HG02623 (cell line): ENCODE data around the gene ETV5.

Experiments
- ATAC-seq: cut with Tn5 transposase; IDR thresholded peaks from one replicate; pipeline ENCODE4 v1.9.1; 2021; ENCODE audit warnings: moderate library complexity; ENCODE audit not compliant: unreplicated experiment

The ETV5 gene

DNA sequence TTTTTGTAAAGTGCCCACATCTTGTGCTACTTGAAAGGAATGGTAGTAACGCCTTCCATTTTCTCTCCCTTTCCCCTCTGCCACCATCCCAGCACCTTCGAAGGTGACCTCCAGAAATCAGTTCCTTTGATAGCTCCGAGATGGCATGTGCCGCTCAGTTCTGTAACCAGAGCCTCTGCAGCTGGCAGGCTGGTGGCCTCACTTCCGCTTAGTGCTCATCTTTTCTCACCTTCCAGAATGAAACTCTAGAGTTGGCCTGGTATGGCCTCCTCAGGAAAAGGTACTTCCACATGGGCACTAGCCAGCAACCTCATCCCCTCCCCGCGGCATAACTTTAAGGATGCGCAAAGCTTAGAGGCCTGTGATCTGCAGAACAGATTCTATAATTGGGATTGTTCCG is 38.8 kb downstream of the ETV5 start:
- no peak for ATAC-seq

DNA sequence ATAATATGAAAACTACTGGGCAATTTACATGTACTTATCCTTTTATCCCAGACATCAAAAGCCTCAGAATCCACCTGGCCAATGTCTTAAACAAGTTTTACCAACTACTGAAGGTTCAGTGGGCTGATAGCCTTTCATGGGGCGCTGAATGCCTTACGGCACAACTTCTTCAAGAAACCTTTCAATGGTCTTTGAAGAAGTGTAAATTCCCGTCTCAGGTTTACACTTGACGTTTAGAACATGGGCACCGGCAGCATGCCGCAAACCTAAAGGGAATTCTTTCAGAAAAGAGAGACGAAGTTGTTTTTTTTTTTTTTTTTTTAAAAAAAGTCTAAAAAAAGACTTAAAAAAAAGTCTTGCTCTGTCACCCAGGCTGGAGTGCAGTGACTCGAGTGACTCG is 39.7 kb downstream of the ETV5 start:
- ATAC-seq, result no peak

GRCh38 chr3:186068243-186068552 is 40.7 kb downstream of the ETV5 start:
- ATAC-seq, result no peak

DNA sequence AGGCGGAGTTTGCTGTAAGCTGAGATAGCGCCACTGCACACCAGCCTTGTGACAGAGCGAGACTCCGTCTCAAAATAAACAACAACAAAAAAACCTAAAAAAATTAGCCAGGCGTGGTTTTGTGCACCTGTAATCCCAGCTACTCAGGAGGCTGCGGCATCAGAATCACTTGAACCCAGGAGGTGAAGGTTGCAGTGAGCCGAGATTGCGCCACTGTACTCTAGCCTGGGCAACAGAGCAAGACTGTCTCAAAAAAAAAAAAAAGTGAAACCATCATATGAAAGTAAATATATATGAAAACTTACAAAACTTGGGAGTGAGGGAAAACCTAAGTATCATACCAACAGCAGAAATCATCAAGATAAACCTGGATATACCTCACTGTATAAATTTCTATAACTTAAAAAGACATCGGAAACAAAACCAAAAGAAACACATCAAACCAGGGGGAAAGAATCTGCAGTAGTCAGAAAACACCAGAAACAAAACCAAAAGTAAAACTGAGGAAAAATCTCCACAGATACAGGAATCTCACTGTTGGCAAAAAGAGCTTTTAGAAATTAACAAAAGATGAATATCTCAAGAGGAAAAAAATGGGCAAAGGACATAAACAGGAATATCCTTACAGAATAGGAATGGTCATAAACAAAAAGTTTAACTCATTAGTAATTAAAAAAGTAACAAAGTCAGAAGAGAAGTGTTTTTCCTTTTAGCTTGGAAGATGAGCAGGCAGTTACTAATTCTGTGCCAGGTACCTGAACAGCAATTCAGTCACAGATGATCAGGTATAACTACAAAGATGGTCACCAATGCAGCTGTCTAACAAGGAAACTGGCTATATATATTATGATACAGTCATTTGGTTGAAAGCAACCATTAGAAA is 41.3 kb downstream of the ETV5 start:
- no peak for ATAC-seq

- ATAC-seq, result peak; percentile 82
Observed at GRCh38 chr3:186060222-186060621, 48.7 kb downstream of the ETV5 start.

- ATAC-seq, result no peak
Observed at GRCh38 chr3:186059192-186059591, 49.7 kb downstream of the ETV5 start.

- no peak for ATAC-seq
Observed at GRCh38 chr3:186058225-186058624, 50.7 kb downstream of the ETV5 start.

DNA sequence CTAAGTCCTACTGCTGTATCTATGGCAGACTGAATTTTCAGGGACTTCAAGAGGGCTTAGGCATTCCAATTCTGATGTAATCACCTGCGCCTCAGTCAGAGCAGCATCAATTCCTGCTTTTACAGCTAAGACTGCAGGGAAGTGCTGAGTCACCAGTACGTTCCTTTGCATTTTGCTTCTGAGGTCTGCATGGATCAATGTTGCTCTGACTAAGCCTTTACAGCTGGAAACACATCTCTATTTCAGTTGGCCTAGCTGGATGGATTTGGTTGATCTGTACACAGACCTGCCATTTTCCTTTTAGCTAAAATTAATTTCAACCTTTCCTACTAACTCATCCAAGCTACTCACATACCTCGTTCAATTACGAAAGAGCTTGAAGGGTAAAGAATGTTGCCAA is 51.3 kb downstream of the ETV5 start:
- ATAC-seq, result no peak

DNA sequence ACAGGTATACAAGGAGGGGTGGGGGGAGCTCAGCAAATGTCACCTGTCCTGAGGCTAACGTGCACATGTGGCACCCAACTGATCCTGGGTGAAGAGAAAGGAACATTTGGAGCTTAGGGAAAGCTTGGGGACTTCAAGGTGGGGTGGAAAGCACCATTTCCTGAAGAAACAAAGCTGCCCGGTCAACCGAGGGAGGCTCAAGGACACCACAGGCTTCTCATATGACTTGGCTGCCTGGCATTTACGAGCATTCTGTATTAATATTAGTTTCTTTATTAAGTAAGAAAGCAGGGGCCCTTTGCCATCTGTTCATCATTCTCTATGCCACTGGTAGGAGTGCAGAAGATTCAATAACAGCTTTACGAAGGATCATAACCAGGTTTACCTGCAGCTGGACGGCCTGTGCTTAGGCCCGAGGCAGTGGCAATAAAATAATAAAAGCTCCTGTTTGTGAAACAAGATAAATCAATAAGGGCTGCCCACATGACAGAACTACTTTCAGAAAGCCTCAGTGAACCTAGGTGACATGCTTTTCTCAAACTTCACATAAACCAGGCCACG is 54.0 kb downstream of the ETV5 start:
- no peak for ATAC-seq

GRCh38 chr3:186053954-186054791 is 54.7 kb downstream of the ETV5 start:
- ATAC-seq, result no peak

DNA sequence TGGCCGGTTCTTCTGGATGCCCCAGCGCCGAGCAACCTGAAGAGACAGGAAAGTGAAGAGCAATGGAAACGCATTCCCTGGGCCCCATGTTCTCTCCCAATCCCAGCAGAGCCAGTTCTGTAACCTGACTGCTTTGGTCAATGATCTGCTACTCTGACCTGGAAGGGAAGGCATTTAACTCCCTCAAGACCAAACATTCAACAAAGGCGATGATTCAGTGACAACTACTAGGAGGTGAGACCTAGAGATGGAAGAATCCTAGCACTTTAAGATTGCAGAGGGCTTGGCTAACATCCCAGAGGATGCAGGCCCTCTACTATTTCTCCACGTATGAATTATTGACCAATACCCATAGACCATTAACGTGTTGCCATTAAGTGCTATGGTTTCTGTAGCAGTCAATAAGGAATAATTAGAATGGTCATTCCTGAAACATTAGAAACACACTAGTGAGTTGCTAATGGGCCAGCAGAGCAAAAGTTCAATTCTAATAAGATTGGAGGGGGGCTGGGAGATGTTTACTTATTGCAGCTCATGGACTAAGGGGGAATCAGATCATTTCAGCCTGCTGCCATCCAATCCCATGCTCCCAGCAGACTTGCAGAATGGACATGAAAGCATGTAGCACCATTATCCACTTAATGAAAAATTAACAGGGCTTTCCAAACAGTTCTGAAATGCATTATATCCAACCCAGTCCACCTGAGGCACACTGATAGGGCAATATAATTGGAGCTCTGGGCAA is 56.6 kb downstream of the ETV5 start:
- no peak for ATAC-seq

DNA sequence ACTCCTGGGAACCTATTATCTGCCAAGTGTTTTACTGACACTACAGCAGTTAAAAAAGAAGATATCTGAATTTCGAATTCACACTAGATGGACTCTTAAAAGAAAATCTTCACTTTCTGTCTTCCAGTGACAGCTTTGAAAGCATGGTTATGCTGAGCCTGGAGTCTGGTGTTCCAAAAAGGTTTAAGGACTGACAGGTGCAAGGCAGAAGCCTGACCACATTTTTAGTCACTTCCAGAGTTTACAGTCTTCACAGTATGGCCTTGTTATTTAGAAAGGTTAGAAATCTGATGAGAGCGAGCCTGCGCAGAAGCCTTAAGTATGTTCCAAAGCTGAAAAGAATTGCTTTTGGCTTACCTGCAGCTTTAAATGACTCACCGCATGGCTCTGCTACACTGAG is 59.9 kb downstream of the ETV5 start:
- no peak for ATAC-seq

DNA sequence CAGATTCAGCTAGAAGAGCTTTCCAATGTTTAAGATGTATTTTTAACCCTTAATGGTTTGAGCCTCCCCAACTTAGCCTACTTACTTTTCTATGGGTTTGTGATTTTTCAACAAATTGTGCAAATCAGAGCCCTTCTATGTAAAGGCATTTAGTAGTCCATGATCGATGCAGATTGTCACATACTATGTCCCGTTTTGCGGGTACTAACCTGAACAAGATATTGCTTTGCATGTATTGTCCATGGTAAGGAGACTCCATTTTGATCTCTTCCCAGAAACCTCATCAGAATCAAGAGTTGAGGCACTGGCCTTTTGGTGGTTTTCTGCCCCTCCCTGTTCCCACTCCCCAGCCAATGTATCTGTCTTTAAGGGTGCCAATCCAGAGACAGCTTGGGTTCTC is 60.8 kb downstream of the ETV5 start:
- ATAC-seq, result no peak

GRCh38 chr3:186046838-186047237 is 62.1 kb downstream of the ETV5 start:
- ATAC-seq, result no peak

GRCh38 chr3:186044968-186045367 is 63.9 kb downstream of the ETV5 start:
- no peak for ATAC-seq

- no peak for ATAC-seq
Observed at GRCh38 chr3:186044427-186044826, 64.5 kb downstream of the ETV5 start.

DNA sequence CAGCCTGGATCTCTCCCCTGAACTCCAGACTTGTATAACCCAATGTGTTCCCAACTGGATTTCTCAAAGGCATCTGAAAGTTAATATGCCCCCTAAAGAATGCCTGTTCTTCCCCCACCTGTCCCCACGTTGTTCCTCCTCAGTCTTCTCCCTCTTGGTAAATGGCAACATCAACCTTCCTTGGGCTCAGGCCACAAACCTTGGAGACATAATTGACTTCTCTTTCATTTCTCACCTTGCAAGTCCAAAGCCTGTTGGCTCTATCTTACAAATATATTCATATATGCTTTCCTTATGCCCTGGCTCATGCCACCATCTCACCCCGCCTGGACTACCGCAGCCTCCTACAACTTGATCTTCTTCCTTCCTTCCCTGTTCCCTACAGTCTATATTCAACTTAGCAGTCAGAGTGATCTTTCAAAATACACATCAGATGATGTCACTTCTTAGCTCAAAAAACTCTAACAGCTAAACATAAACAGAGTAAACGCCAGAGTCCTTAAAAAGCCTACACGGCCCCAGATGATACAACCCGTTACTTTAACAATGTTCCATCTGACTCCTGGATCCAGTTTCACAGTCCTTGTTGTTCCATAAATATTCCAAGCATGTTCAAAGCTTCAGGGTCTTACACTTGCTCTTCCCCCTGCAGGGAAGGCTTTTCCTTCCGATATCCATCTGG is 66.2 kb downstream of the ETV5 start:
- no peak for ATAC-seq

DNA sequence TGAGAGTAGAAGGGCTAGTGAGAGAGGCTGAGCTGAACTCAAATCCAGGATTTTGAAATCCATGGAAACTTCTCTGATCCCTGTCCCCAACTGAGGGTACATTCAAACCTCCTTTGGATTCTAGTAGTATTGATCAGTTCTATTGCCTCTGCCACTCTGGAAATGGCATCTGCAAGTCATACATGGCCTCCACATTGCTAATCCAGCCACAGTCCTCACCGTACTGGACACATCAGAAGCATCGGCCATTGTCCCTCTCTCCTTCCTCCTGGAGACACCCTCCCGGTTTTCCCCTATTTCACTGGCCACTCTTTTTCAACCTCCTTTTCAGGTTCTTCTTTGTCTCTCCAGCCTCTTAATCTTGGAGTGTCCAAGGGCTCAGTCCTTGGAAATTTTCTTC is 66.9 kb downstream of the ETV5 start:
- no peak for ATAC-seq

DNA sequence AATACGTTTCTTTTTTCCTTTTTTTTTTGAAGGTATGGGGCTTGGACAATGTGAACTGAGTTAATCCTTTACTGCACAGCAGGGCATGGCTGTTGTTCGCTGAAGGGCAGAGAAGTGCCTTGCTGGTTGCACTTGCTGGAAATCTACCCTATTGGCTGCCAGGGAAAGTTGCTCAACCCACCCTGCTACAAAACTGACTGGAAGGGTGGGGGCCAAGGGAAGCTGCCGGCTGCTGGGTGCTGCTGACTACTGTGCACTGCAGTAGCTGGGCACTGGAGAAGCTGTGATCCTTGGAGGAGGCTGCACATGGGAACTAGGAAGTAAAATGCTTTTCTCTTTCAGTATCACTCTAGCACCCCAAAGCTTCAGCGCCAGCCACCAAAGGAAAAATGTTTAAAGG is 70.5 kb downstream of the ETV5 start:
- ATAC-seq, result no peak

- ATAC-seq, result no peak
Observed at GRCh38 chr3:186035277-186035676, 73.6 kb downstream of the ETV5 start.

DNA sequence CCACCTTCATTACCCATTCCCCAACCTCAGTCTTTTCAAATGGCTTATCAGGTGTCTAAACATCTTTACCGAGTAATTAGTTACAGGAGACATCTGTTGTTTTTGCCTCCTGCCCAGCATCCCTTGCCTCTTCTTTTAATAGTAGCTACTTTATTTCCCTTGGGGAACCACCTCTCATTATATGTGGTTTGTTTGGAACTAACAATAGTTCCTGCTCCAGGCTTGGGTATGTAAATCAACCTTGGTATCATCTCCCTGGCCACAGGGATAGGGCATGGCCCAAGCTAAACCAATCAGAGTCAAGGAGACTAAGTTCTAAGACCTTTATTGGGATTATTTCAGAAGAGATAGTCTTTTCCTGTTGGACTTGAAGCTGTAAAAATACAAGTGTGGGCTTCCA is 76.6 kb downstream of the ETV5 start:
- no peak for ATAC-seq
